Cerebellar cortex (tissue), 1 donor: ENCODE measurements around the gene SLC9A3.
"Not testable (repeated sequence)": the region's sequence is repeated elsewhere in the genome, so short reads cannot be mapped to it uniquely, and the experiment has no call there.

ENCODE experiments used
- DNase-seq: peaks from one replicate; pipeline ENCODE4 v3.0.0-alpha.2; 2015; ENCODE audit warnings: low spot score

Gene SLC9A3

GRCh38 chr5:474840-475661 is 49.2 kb downstream of the SLC9A3 start:
- DNase-seq, result no peak

- DNase-seq, result not testable (repeated sequence)
These were observed 49.9 kb downstream of the SLC9A3 start for GRCh38 chr5:474232-474839.

GRCh38 chr5:473551-474192 is 50.6 kb downstream of the SLC9A3 start:
- DNase-seq, result peak; percentile 49

- DNase-seq, result peak; percentile 68
These were observed 51.3 kb downstream of the SLC9A3 start for GRCh38 chr5:472656-473550.

GRCh38 chr5:472076-472655 is 52.1 kb downstream of the SLC9A3 start:
- DNase-seq, result no peak

- DNase-seq, result no peak
These were observed 52.5 kb downstream of the SLC9A3 start for GRCh38 chr5:471750-472058.

- DNase-seq, result no peak
These were observed 53.1 kb downstream of the SLC9A3 start for GRCh38 chr5:470961-471749.

- no peak for DNase-seq
These were observed 54.3 kb downstream of the SLC9A3 start for GRCh38 chr5:469752-470483.

GRCh38 chr5:468401-468800 is 55.8 kb downstream of the SLC9A3 start:
- no peak for DNase-seq

GRCh38 chr5:466661-467310 is 57.5 kb downstream of the SLC9A3 start:
- DNase-seq, result no peak

- DNase-seq, result no peak
These were observed 58.5 kb downstream of the SLC9A3 start for GRCh38 chr5:465591-466403.

- no peak for DNase-seq
These were observed 59.2 kb downstream of the SLC9A3 start for GRCh38 chr5:464843-465590.

GRCh38 chr5:464446-464842 is 59.8 kb downstream of the SLC9A3 start:
- DNase-seq, result no peak

- DNase-seq, result no peak
These were observed 60.3 kb downstream of the SLC9A3 start for GRCh38 chr5:463952-464351.

- DNase-seq, result no peak
These were observed 60.9 kb downstream of the SLC9A3 start for GRCh38 chr5:463301-463700.

- DNase-seq, result no peak
These were observed 62.2 kb downstream of the SLC9A3 start for GRCh38 chr5:462051-462481.

- no peak for DNase-seq
These were observed 64.0 kb downstream of the SLC9A3 start for GRCh38 chr5:460273-460625.

GRCh38 chr5:459562-460272 is 64.5 kb downstream of the SLC9A3 start:
- no peak for DNase-seq
